Right renal cortex interstitium (tissue), 3 donors: Measurements from ENCODE around the gene LSAMP. TPM values are rescaled to one million over a fixed set of nuclear protein-coding genes. Genes with fewer than 3 reads are reported as not detected.
A peak's percentile ranks its signal among the peaks of the same experiment; 100 is the strongest.

Source experiments
- DNase-seq, 3 donors: peaks; one replicate each; pipeline ENCODE4 v3.0.0-alpha.2; 2013; ENCODE audit warnings: low read depth in 3 of 3, low spot score in 2 of 3
- polyA plus RNA-seq, 3 donors: library from polyadenylated mRNA; unstranded; fragments of 120-200 nt; gene quantifications; one replicate each; pipeline ENCODE4 v1.2.1, GENCODE V29; 2013; ENCODE audit not compliant: insufficient read length in 3 of 3

The LSAMP gene
- polyA plus RNA-seq, 3 donors = 11.4 to 15.7 (median 12.8) TPM

DNA sequence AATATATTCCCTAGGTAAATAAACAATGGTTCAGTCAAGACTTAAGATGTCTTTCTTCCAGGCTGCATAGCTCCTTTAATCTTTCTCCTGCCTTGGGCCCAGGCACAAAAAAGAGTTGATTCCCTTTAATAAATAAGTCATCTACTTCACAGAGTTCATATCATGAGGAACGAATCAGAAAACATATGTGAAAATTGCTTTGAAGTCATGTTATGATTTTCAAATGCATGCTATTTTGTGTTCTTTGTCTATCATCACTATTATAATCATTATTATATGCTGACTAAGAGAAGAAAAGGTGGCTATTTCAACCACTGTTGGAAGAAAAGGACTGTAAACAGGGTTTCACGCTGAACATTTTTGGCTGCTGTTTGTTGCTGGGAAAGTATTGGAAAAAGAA, 70.4 kb downstream of the LSAMP start:
- DNase-seq = no peak

DNA sequence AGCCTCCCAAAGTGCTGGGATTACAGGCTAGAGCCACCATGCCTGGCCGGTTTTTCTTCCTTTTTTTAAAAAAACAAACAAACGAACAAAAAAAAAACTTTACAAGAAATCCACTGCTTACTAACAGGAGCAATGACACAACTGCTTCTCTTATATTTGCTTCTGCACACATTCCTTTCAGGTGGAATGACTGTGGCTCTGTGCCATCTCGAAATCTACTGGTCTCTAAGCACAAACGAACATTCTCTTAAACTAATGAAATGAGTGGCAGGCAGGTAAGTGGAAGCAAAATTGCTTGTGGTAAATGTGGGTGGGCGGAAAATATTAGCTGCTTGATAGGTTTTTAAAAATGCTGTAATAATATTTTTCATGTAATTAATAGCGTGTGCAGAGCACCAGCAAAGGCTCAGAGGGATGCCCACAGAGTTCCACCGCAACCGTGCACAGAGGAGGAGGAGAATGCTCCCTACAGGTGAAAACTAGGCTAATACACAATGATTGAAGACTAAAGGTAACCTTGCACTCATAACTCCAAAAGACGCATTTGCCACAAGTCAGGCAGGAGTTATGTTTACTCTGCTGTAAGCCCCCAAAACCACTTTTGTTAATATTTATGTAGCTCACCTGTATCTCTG, 77.4 kb downstream of the LSAMP start:
- DNase-seq = no peak

DNA sequence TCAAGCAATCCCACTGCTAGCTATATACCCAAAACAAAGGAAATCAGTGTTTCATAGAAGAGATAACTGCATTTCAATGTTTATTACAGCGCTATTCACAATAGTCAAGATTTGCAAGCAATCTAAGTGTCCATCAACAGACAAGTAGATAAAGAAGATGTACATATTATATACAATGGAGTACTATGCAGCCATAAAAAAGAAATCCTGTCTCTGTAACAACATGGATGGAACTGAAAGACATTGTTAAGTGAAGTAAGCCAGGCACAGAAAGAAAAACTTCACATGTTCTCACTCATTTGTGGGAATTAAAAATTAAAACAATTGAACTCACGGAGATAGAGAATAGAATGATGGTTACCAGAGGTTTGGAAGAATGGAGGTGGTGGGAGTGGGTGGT, 89.2 kb downstream of the LSAMP start:
- no peak for DNase-seq

DNA sequence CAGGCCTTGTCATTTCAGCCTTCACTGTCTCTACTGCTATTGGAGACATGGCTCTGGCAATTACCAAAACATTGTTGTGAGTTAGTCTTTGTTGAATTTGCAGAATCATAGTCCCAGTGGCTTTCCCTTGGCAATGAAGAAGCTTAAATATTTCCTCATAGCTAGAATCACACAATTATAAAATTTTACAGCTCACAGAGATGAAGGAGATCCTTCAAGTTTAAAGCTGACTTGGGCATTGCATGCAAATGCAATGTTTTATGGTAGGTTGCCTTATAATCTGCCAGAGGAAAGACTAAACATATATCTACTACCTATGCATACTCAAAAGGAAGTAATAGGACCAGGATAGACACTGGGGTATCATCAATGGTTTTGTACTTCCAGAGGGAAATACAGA, 90.9 kb downstream of the LSAMP start:
- DNase-seq = no peak

DNA sequence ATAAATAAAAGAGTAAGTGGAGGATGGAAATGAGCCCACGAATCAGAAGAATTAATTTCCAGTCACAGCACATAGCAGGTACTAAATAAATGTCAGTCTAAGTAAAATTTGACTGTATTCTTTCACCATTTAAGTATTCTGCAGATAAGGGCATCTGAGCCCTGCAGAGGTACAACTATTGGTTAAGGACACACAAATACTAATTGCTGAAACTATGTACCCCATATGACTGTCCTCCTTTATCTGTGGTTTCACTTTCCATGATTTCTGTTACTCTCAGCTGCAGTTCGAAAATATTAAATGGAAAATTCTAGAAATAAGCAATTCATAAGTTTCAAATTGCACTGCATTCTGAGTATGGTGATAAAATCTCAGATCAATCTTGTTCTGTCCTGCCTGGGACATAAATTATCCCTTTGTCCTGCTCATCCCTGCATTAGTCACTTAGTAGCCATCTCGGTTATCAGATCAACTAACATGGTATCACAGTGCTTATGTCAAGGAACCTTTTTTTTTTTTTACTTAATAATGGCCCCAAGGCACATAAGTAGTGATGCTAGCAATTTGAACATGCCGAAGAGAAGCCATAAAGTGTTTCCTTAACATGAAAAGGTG, 95.1 kb downstream of the LSAMP start:
- no peak for DNase-seq

DNA sequence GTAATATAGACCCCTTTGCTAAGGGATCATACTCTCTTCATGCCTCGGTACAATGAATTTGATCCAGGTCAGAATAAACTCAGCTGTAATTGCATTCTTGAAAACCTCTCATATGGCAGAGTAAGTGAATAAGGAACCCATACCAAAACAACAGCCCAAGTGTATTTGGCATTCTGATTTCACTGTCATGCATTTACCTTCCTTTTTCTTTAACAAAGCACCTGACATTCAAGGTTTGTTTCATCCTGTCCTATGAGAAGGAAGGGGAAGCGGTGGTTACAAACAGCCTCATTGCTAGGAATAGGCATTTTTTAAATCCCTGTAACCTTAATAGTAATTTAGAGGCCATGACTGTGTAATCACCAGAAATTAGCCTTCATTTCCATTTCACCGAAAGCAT, 97.1 kb downstream of the LSAMP start:
- DNase-seq = no peak

DNA sequence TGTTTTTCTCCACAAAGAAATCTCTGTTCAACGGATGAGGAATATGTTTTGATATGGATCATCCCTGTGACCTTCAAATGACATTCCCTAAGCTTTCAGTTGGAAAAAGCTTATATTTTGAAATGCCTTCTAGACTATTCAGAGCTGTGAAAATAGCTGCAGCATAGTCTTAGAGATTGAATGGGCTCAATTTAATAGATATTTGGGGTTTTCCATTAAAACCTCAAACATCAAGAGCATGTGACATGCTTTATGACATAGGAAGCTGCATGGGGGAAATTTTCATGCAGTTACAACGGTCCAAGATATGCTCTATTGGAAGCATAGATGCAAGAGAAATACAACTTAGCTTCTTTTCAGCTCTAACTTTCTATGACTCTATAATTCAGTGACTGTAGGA, 102.8 kb downstream of the LSAMP start:
- DNase-seq = no peak

DNA sequence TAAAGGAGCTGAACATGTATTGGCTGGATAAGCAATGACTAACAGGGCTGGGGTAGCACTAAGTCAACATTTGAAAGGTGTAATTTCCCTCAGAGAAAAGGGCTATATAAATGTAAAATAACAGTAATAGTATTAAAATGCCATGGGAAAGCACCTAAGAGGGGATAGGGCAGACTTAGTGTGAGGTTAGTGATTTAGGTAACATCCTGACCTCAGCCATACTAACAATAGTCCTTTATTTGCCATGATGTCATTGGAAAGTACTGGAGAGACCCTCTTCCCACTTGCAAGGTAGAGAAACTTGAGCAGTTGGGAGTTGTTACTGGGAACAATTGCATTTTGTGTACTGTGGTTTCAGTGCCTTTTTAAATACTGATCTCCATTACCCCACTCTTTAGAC, 103.4 kb downstream of the LSAMP start:
- no peak for DNase-seq

DNA sequence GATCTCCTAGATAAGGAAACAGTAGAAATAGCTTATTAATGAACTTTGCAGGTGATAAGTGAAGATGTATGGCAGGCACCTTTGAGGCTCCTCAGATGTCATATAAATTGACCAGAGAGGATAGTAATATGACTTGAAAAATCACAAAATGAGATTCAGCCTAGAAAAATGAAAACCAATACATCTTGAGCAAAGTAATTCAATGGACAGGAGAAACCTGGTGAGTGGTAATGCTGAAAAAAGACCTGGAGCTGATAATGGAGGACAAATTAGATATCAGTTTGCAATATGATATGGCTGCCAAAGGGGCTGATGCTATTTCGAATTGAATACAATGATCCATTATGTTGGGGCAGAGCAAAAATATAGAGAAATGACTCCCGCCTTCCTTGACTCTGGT, 103.9 kb downstream of the LSAMP start:
- no peak for DNase-seq

DNA sequence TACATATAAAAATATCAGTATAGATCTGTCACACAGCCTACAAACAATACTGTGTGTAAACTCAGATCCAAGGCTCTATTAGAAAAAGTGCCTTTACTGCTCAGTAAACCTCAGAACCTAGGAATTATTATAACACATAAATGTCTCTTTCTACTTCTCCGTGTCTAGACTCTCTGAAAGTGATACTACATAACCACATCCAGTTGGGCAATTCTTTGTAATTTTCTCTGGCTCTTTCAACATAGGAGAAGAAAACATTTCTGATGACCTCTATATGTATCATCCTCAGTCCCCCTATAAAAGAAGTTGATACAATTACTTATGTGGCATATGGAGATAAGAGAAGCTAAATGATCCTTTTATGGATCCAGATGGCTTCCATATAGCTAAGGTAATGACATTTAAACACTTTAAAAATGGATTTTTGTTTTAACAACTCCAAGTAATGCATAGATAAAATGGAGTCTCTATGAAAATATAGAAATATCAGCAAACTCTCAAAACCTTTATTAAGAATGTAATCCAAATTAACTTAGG, 104.5 kb downstream of the LSAMP start:
- no peak for DNase-seq

DNA sequence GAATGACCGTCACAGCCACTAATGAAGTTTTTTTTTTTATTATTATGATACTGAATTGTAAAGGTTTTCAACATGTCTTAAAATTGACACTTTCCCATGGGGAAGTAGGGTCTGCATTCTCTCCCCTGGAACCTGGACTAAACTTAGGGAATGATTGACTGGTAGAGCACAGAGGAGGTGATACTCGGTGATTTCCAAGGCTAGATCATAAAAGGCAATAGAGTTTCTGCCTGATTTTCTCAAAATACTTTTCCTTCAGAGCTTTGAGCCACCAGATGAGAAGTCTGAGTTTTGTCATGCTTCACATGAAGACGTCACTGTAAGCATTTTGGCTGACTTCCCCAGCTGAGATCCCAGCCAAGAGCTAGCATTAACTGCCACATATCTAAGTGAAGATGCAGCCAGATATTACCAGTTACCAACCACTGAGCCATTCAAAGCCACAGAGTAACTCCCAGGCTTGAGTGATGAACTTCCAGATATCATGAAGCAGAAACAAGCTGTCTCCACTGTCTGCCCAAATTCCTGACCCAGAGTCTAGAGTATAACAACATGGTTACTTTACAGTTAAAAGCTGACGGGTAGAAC, 105.8 kb downstream of the LSAMP start:
- DNase-seq = peak; percentile 14 to 16 (median 15)

DNA sequence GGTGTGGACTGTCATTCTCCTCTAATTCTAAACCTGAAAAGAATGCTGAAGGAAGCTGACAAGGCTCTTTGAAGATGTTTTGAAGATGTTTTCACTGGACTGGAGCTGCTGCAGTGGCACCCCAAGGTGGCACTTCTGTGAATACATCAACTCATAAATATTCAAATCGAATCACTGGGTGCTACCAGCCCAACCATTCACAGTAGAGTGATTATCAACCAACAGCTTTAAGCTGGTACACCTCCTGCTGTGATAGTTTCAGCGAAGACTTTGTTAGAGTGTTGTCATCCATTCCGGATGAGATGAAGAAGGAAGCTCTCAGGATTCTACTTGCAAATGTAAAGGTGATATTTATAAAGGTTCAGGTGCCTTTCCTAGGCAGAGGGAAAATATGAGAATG, 106.6 kb downstream of the LSAMP start:
- no peak for DNase-seq

DNA sequence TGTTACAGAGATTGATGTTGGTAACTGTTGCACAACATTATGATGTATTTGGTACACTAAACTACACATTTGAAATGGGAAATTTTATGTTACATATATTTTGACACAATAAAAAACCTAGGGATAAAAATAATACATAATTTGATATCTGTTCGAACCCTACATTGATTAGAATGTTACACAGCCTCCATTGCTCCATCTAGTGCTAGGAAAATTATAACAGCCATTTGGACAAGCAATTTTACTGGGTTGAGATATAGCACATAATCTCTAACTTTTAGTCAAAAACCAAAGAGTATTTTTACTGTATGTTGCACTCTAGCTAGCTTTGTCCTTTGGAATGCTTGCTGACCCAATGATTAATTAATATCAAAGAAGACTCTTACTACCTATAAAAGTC, 108.1 kb downstream of the LSAMP start:
- DNase-seq = no peak

DNA sequence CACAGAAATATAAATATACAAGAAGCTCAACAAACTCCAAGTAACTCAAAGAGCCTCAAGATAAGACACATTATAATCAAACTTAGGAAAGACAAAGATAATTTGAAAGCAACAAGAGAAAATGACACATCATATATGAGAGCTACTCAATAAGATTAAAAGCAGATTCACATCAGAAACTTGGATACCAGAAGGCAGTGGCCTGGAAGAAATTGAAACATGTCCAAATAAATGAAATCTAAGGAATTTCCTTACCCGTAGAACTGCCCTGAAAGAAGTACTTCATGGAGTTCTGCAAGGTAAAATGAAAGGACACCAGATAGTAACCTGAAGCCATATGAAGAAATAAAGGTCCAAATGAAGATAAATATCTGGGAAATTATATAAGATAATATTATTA, 113.9 kb downstream of the LSAMP start:
- no peak for DNase-seq

DNA sequence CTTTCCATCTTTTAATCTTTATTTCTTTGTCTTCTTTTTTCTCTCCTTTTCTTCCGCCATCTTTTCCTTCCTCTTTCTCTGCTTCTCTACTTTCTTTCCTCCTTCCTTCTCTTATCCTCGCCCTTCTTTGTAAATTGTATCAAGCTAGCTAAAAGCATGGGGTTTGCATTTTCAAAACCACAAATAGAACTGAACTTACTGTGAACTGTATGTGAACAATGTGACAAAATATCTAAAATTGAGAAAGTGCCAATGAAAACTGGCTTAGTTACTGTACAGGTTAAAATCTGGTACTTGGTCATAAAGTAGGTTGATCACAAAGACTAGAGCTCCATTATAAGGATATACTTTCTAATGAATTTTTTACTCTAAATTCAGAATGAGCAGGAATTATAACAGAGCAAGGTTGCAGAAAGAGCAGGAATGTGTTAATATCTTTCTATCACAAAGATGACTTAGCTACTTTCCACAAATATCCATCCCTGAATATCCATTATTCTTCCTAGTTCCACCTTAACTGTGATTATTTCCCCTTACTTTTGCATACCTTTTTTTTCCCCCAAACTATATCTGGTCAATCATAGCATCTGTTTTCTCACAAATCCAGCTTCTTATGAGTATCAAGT, 122.4 kb downstream of the LSAMP start:
- DNase-seq = no peak

DNA sequence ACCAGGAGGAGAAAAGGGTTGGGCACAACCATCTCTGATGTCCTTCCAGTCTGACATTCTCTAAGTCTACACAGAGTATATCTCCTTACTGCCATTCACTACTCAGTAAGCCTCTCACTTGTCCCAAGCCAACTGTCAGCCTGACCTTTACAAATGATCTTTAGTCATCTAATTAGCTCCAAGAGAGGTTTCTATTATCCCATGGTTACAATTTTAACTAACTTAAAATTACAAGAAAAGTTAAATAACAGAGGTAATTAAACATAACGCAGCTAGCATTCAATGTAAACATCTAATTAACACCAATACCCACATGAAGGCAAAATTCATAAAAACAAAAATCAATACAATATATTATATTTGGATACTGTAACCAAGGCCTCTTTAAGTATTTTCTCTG, 126.9 kb downstream of the LSAMP start:
- no peak for DNase-seq

DNA sequence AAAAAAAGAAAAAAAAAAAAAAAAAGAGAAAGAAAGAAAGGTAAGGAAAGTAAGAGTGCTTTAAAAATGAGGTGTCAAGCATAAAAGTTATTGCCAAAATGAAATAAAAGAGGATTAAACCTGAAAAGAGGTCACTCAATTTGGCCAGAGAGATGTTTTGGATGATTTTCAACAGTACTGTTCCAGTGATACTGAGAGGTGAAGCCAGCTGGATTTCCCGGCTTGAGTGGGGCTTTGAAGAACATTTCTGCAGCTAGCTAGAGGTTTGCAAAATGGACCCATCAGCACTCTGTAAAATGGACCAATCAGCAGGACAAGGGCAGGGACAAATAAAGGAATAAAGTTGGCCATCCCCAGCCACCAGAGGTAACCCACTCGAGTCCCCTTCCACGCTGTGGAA, 128.5 kb downstream of the LSAMP start:
- no peak for DNase-seq

DNA sequence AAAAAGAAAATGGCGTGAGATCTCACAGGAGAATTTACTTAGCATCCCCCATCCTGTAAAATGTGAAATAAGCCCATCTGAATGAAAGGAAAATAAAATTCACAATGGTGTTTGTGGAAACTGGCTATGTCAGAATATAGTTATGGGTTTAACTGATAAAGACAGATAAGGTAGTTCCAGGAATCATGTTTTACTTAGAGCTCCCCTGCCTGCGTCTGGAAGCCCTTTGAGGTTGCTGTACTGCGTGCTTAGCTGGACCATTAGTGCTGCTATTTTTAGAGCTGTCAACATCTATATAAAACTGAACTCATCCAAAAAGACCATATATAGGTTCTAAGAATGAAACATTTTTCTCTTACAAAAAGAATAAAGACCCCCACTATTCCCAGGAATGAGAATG, 130.8 kb downstream of the LSAMP start:
- no peak for DNase-seq

DNA sequence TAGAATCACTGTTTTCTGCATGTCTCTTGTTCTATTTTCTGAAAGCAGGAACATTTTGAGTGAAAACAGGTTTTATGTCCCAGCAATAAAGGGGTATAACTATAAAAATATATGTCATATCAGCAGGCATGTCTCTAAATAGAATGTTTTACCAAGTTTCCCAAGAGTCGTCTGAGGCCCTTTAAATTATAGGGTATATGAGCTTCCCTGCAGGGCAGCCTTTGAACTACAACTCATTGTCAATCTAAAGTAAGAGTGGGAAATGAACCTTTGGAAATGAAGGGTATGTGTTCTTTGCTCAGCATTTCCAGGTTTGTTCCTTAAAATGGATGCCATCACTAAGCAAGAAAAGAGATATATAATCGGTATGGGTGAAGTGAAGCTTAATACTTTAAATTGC, 138.6 kb downstream of the LSAMP start:
- DNase-seq = no peak

DNA sequence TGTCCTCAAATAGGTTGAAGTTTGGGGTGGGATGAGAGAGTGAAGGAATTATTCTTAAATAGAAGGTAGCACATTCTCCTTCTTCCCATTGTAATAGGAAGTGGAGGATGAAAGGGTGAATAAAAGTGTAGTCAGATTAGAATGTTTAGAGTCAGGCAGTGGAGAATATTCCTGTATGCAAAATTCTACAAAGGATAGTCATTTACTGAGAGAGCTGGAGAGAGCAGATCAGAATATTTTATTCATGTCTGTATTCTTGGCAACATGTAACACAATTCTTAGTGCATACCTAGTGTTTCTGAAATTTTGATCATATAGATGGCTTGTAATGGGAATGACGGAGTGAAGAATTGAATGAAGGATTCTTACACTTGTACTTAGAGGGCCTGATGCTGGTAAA, 139.1 kb downstream of the LSAMP start:
- DNase-seq = no peak

DNA sequence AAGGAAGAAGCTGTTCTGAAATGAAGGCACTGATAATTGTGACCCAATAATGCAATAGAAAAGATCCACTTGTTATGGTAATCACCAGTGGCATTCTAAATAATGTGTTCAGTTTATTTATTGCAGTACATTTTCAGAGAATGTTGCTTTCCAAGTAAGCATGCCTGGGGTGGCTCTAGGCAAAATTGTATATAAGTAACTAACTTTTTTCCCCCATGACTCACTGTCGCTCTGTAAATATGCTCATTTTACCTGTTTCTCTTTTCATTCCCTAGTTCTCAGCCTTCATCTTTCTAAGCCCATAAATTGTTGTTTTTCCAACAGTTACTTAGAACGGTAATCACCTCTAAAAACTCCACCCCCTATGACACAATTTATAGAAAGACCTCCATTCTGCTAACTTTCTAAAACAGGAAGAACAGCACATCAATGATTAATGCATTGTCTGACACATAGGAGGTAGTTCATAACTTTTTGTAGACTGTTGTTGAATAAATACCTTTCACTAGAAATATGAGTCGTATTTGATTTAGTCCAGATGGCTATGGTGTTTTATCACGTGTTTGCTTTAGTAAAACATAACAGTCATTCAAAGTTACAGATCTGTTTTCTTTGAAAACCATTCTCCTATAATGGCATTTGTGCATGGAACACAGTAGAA, 143.1 kb downstream of the LSAMP start:
- DNase-seq = no peak
